Measurements from ENCODE around the gene OFD1. TPM values are rescaled to one million over a fixed set of nuclear protein-coding genes. Genes with fewer than 3 reads are reported as not detected.

OFD1 gene
- total and polyA plus RNA-seq, 7 donors: 3.3 to 9.5 (median 8.2) TPM

DNA sequence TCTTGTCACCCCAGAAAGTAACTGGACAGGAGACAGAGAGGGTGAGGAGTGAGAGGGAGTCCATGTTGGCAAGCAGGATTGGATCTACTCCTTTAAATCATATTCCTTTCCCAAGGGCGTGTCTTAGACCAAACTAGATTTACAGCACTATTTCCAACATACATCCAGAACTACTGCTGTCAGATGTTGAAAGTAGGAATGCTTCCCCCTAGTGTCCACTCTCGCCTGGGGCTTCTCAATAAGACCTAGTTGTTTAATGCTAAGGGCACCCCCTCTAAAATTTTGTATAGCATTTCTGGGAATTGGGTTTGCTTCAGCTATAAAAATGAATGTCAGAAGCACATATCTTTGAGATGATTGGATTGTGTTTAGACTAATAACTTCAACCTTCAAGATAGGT, 13.3 kb downstream of the OFD1 start:
- ATAC-seq: peak in 3 of 4 donors; percentile 40 to 65 (median 58)
- intact Hi-C loops (cut with DNase I): loop anchor here in 1 of 2 donors (5.0 to 10.0 kb wide), 2 partner anchors 243 to 284 kb away; no protein-coding TSS in a partner anchor

DNA sequence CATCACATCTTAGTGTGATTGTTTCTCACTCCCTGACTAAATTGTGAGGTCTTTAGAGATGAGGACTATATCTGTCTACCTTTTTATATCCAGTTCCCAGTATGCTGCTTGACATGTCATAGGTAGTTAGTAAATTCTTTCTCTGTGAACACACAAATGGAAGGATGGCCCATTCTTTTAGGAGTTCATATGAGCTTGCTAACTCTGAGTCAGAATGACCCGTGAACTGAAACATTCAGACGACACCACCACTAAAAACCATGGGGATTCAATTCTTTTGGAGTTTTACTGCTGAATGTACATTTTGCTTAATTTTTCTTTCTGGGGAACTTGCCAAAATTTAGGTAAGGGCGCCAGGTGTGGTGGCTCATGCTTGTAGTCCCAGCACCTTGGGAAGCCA, 13.9 kb downstream of the OFD1 start:
- WGBS, 3 donors: 89 to 93% (median 91%) methylated on average over 3 of the region's 3 CpGs
- Histone ChIP-seq H3K4me1 (no peaks in the 10 kb centered on the region), H3K36me3 (ENCODE audit: insufficient read depth in 1 of 2, low read depth in 1 of 2) (peaks cover 0 to 71% of the 10 kb centered on the region in 2 donors), H3K9me3 (no peaks in the 10 kb centered on the region), H3K27ac (no peak overlapping the region), H3K4me3 (no peak overlapping the region), H3K27me3 (ENCODE audit: insufficient read depth in 3 of 3, low read length in 2 of 3) (no peaks in the 10 kb centered on the region)
- DNase-seq (no peak), ATAC-seq (no peak)
- TF ChIP-seq, protein P1, sequence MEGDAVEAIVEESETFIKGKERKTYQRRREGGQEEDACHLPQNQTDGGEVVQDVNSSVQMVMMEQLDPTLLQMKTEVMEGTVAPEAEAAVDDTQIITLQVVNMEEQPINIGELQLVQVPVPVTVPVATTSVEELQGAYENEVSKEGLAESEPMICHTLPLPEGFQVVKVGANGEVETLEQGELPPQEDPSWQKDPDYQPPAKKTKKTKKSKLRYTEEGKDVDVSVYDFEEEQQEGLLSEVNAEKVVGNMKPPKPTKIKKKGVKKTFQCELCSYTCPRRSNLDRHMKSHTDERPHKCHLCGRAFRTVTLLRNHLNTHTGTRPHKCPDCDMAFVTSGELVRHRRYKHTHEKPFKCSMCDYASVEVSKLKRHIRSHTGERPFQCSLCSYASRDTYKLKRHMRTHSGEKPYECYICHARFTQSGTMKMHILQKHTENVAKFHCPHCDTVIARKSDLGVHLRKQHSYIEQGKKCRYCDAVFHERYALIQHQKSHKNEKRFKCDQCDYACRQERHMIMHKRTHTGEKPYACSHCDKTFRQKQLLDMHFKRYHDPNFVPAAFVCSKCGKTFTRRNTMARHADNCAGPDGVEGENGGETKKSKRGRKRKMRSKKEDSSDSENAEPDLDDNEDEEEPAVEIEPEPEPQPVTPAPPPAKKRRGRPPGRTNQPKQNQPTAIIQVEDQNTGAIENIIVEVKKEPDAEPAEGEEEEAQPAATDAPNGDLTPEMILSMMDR (IDR thresholded peaks at IDR 0.05): no peak
- intact Hi-C loops (cut with DNase I): loop anchor here in 1 of 2 donors (5.0 to 10.0 kb wide), 2 partner anchors 244 to 284 kb away; no protein-coding TSS in a partner anchor

More for the DNA sequence above, 13.3 kb downstream of the OFD1 start:
- Histone ChIP-seq H3K27ac (no peak overlapping the region), H3K27me3 (ENCODE audit: insufficient read depth in 3 of 3, low read length in 2 of 3) (no peaks in the 10 kb centered on the region), H3K36me3 (ENCODE audit: insufficient read depth in 1 of 2, low read depth in 1 of 2) (peaks cover 0 to 66% of the 10 kb centered on the region in 2 donors), H3K9me3 (no peaks in the 10 kb centered on the region), H3K4me1 (no peaks in the 10 kb centered on the region), H3K4me3 (no peak overlapping the region)
- TF ChIP-seq, protein P1 (IDR thresholded peaks at IDR 0.05): peak; percentile 38
- 41 to 54% (median 47%) methylated on average over 2 of the region's 2 CpGs for WGBS, 3 donors
- DNase-seq: no peak

DNA sequence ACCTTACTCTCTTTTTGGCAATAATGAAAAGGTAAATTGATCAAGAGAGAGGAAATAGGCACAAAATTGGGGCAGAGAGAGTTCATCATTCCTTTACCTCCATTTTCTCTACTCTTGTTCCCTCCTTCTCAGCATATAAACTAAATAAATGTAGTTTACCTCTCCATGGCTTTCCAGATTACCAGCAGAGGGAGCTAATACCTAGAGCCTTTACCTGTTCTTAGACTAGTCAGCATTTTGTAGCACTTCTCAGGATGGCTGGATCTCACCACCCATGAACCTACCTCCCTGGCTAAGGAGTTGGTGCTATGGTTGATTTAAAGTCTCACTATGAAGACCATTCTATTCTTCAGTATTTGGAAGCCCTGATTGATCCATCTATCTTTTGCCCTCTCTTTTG, 15.7 kb downstream of the OFD1 start:
- no peak overlapping the region for H3K27ac ChIP-seq
- peaks cover 0 to 60% of the 10 kb centered on the region in 2 donors for H3K36me3 ChIP-seq (ENCODE audit: insufficient read depth in 1 of 2, low read depth in 1 of 2)
- no peak overlapping the region for H3K4me3 ChIP-seq
- TF ChIP-seq, protein P1 (IDR thresholded peaks at IDR 0.05): peak; percentile 54
- no peaks in the 10 kb centered on the region for H3K4me1 ChIP-seq
- no peaks in the 10 kb centered on the region for H3K9me3 ChIP-seq
- H3K27me3 ChIP-seq (ENCODE audit: insufficient read depth in 3 of 3, low read length in 2 of 3): no peaks in the 10 kb centered on the region
- DNase-seq (no peak), ATAC-seq (peak in 3 of 4 donors; percentile 36 to 58 (median 52))
- intact Hi-C loops (cut with DNase I): loop anchor here (5.0 kb wide), 2 partner anchors 93 to 282 kb away; no protein-coding TSS in a partner anchor

DNA sequence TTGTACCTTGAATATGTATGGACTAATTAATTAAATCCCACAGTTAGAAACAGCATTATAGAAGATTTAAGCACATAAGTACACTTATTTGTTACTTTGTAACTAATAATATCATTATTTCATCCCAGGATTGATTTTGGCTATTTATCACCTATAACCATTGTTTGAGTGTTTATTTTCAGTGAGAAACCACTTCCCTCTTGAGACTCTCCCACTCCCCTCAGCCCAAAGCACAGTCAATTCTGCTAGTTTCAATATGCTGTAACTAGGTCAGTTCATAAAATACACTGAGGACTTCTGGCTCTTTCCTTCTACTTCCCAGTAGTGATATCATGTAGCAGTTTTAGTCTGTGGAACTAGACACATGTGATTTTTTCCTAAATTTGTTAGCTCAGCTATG, 16.3 kb downstream of the OFD1 start:
- no peak for ATAC-seq
- TF ChIP-seq, protein P1 (IDR thresholded peaks at IDR 0.05): no peak
- Histone ChIP-seq H3K4me3 (no peak overlapping the region), H3K4me1 (no peaks in the 10 kb centered on the region), H3K9me3 (no peaks in the 10 kb centered on the region), H3K36me3 (ENCODE audit: insufficient read depth in 1 of 2, low read depth in 1 of 2) (peaks cover 0 to 54% of the 10 kb centered on the region in 2 donors), H3K27me3 (ENCODE audit: insufficient read depth in 3 of 3, low read length in 2 of 3) (no peaks in the 10 kb centered on the region), H3K27ac (no peak overlapping the region)
- DNase-seq: no peak
- intact Hi-C loops (cut with DNase I): loop anchor here (5.0 kb wide), 2 partner anchors 94 to 281 kb away; no protein-coding TSS in a partner anchor

DNA sequence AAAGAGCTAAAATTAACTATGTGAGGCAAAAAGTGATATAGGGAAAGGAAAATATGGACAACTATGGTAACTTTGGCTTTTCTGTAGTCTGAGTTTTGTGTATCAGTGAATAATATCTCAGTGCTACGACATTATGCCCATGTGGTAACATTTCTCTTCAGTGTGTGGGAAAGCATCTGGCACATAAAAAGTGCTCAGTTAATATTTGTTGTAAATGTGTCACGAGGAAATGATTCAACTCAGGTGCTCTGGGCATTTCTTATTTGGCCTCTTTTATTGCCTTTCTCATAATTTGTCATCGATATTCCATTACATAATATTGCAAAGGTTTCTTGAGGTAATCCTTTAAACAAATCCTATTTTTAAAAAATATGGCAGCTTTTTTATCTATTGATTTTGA, 17.6 kb downstream of the OFD1 start:
- WGBS, 3 donors: 46 to 67% (median 60%) methylated on average over 3 of the region's 3 CpGs
- DNase-seq (no peak), ATAC-seq (no peak)
- TF ChIP-seq, protein P1 (IDR thresholded peaks at IDR 0.05): no peak
- intact Hi-C loops (cut with DNase I): loop anchor here (5.0 kb wide), 2 partner anchors 95 to 280 kb away; no protein-coding TSS in a partner anchor
- H3K27me3 ChIP-seq (ENCODE audit: insufficient read depth in 3 of 3, low read length in 2 of 3): no peaks in the 10 kb centered on the region
- no peak overlapping the region for H3K4me3 ChIP-seq
- no peaks in the 10 kb centered on the region for H3K4me1 ChIP-seq
- H3K36me3 ChIP-seq (ENCODE audit: insufficient read depth in 1 of 2, low read depth in 1 of 2): peaks cover 0 to 52% of the 10 kb centered on the region in 2 donors
- no peaks in the 10 kb centered on the region for H3K9me3 ChIP-seq
- H3K27ac ChIP-seq: no peak overlapping the region
